ENCODE data around the gene PCED1A. TPM values are rescaled to one million over a fixed set of nuclear protein-coding genes. Genes with fewer than 3 reads are reported as not detected.

PCED1A gene
- total and polyA plus RNA-seq, 2 of the 13 experiments (the other 11 are each of a cell fraction or from before 2014, with no cell fraction given) = 40.1 to 84.2 TPM

DNA sequence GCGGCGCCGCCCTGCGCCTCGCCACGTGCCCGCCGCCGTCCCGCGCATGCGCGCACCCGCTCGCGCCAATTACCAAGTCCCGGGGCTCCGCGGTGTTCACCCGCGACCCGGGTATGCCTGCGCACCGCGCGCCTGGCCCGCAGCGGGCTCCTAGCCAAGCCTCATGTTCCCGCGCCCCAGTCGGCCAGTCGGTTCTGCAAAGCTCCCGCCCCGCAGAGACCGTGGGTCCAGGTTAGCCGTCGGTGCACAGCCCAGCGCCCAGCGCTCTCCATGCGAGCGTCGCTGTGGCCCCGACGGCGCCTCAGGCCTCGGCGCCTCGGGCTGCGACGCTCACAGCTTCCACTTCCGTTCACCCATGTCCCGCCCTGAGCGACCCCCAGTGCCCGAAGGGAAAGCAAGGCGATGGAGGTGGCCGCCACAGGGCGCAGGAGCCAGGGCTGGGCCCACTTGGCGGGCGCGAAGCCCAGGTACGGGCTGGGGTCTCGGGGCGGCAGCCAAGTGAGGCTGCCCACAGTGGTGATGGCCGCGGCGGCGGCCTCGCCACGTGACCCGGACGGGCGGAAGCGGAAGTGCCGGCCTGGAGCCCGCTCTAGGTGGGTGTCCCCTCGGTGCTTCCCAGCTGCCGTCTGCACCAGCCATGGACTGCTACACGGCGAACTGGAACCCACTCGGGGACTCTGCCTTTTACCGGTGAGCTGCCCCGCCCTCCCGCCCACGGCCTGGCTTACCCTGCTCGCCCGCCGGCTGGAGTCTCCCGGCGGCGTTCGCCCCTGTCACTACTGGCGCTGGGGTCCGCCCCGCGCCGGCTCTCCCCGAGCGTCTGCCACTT is at the start of gene PCED1A, which contains the start of gene VPS16 (continued):
- TF ChIP-seq SP1 (IDR thresholded peaks at IDR 0.05) (no peak), SP1 (CRISPR knock-in tag; IDR thresholded peaks at IDR 0.05) (peak; percentile 59; the same call in 1 of the 2 replicates), ZNF136 (CRISPR knock-in tag; IDR thresholded peaks at IDR 0.05; ENCODE audit: low read depth) (peak; percentile 95), ZNF33B (CRISPR knock-in tag; IDR thresholded peaks at IDR 0.05) (peak; percentile 99), NFYC (CRISPR knock-in tag; IDR thresholded peaks at IDR 0.05) (peak; percentile 42; the same call in 1 of the 2 replicates), ZNF749 (CRISPR knock-in tag; IDR thresholded peaks at IDR 0.05; ENCODE audit: borderline replicate concordance) (peak; percentile 60), ZNF292 (CRISPR knock-in tag; IDR thresholded peaks at IDR 0.05; ENCODE audit: borderline replicate concordance, low read depth) (peak; percentile 25; the same call in 1 of the 2 replicates), MAFG (CRISPR knock-in tag; IDR thresholded peaks at IDR 0.05) (0 out of 2 replicates have a peak, but pooled peaks have one; percentile 44), ZNF737 (CRISPR knock-in tag; IDR thresholded peaks at IDR 0.05; ENCODE audit: borderline replicate concordance) (no peak; the same call in 1 of the 2 replicates), ETV5 (CRISPR knock-in tag; IDR thresholded peaks at IDR 0.05; ENCODE audit: borderline replicate concordance) (peak; percentile 93), SIN3A (IDR thresholded peaks at IDR 0.05; ENCODE audit: borderline replicate concordance, low read depth, low read length) (peak; percentile 88; the same call in 1 of the 2 replicates), CSRNP2 (CRISPR knock-in tag; conservative IDR thresholded peaks at IDR 0.05; ENCODE audit: low read depth) (peak; percentile 90), ZNF343 (CRISPR knock-in tag; IDR thresholded peaks at IDR 0.05) (peak; percentile 98), ZBTB39 (CRISPR knock-in tag; IDR thresholded peaks at IDR 0.05) (no peak), HMGA1 (CRISPR knock-in tag; conservative IDR thresholded peaks at IDR 0.05) (no peak), SRY (CRISPR knock-in tag; IDR thresholded peaks at IDR 0.05) (peak; percentile 99), ZSCAN22 (CRISPR knock-in tag; IDR thresholded peaks at IDR 0.05) (no peak; the same call in 1 of the 2 replicates), KLF6 (CRISPR knock-in tag; IDR thresholded peaks at IDR 0.05) (peak; percentile 96), MTA1 (CRISPR knock-in tag; IDR thresholded peaks at IDR 0.05; ENCODE audit: borderline replicate concordance) (peak; percentile 72; the same call in 1 of the 2 replicates), CCAR2 (optimal IDR thresholded peaks at IDR 0.05; ENCODE audit: low read depth, low read length) (no peak), ATF7 (IDR thresholded peaks at IDR 0.05) (no peak), ATF7 (CRISPR knock-in tag; IDR thresholded peaks at IDR 0.05) (peak; percentile 79; the same call in 1 of the 2 replicates)
- TF ChIP-seq, protein P1, sequence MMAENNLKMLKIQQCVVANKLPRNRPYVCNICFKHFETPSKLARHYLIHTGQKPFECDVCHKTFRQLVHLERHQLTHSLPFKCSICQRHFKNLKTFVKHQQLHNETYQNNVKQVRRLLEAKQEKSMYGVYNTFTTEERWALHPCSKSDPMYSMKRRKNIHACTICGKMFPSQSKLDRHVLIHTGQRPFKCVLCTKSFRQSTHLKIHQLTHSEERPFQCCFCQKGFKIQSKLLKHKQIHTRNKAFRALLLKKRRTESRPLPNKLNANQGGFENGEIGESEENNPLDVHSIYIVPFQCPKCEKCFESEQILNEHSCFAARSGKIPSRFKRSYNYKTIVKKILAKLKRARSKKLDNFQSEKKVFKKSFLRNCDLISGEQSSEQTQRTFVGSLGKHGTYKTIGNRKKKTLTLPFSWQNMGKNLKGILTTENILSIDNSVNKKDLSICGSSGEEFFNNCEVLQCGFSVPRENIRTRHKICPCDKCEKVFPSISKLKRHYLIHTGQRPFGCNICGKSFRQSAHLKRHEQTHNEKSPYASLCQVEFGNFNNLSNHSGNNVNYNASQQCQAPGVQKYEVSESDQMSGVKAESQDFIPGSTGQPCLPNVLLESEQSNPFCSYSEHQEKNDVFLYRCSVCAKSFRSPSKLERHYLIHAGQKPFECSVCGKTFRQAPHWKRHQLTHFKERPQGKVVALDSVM (CRISPR knock-in tag; IDR thresholded peaks at IDR 0.05) = 0 out of 2 replicates have a peak, but pooled peaks have one; percentile 33

Measured in HepG2 (cell line).